H1 (cell line): ENCODE results near the gene DIP2B. TPM values are rescaled to one million over a fixed set of nuclear protein-coding genes. Genes with fewer than 3 reads are reported as not detected.

Experiments
- EP300 ChIP-seq, 2 experiments: IDR thresholded peaks; 1 replicate in 1 of 2; 2 replicates in 1 of 2; pipeline ENCODE4 v1.6.1; 2011 to 2012; ENCODE audit warnings: low read depth in 2 of 2, low read length in 2 of 2, mild to moderate bottlenecking in 2 of 2, borderline replicate concordance in 1 of 2, inconsistent platforms in 1 of 2, moderate library complexity in 1 of 2
- YY1 ChIP-seq: IDR thresholded peaks from 2 replicates; pipeline ENCODE4 v1.6.1; 2011; ENCODE audit warnings: low read depth, mild to moderate bottlenecking, low read length
- polyA plus RNA-seq, 7 experiments: library from polyadenylated mRNA; depleted of rRNA in 3 of 7; stranded (reverse) in 5 of 7; unstranded in 2 of 7; fragments of >200 nt in 5 of 7; fragments of 200-250 nt in 2 of 7; gene quantifications; 1 replicate in 5 of 7; 2 replicates in 1 of 7; 4 replicates in 1 of 7; pipeline versions ENCODE4 v1.2.1 to v1.2.3, GENCODE V29; 2011 to 2013; ENCODE audit warnings: missing spikeins in 2 of 7, mixed read lengths in 2 of 7
- total RNA-seq: library from RNA; stranded (reverse); fragmentation: NEBNext Ultra II Directional; extraction: Animal tissue kit (Norgen Biotek cat#: 25700); gene quantifications from 2 replicates; pipeline ENCODE4 v1.2.1, GENCODE V29; 2021

The DIP2B gene
- total and polyA plus RNA-seq, 2 of the 8 experiments (the other 6 are each of a cell fraction or from before 2014, with no cell fraction given): 11.1 to 29.6 TPM

GRCh38 chr12:50618864-50619609 lies 114.3 kb downstream of the DIP2B start (continued):
- TF ChIP-seq YY1 (no peak), EP300 (IDR thresholded peaks at IDR 0.05; ENCODE audit: borderline replicate concordance in 1 of 2, low read depth in 2 of 2, low read length in 2 of 2) (no peak)
